HG03521 (cell line): ENCODE results near the gene PELI3.
"Not testable (repeated sequence)": the region's sequence is repeated elsewhere in the genome, so short reads cannot be mapped to it uniquely, and the experiment has no call there.

Source experiments
- ATAC-seq: cut with Tn5 transposase; IDR thresholded peaks from one replicate; pipeline ENCODE4 v1.9.1; 2021; ENCODE audit warnings: mild to moderate bottlenecking, moderate library complexity; ENCODE audit not compliant: unreplicated experiment

The PELI3 gene, protein sequence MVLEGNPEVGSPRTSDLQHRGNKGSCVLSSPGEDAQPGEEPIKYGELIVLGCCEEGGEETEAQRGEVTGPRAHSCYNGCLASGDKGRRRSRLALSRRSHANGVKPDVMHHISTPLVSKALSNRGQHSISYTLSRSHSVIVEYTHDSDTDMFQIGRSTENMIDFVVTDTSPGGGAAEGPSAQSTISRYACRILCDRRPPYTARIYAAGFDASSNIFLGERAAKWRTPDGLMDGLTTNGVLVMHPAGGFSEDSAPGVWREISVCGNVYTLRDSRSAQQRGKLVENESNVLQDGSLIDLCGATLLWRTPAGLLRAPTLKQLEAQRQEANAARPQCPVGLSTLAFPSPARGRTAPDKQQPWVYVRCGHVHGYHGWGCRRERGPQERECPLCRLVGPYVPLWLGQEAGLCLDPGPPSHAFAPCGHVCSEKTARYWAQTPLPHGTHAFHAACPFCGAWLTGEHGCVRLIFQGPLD

DNA sequence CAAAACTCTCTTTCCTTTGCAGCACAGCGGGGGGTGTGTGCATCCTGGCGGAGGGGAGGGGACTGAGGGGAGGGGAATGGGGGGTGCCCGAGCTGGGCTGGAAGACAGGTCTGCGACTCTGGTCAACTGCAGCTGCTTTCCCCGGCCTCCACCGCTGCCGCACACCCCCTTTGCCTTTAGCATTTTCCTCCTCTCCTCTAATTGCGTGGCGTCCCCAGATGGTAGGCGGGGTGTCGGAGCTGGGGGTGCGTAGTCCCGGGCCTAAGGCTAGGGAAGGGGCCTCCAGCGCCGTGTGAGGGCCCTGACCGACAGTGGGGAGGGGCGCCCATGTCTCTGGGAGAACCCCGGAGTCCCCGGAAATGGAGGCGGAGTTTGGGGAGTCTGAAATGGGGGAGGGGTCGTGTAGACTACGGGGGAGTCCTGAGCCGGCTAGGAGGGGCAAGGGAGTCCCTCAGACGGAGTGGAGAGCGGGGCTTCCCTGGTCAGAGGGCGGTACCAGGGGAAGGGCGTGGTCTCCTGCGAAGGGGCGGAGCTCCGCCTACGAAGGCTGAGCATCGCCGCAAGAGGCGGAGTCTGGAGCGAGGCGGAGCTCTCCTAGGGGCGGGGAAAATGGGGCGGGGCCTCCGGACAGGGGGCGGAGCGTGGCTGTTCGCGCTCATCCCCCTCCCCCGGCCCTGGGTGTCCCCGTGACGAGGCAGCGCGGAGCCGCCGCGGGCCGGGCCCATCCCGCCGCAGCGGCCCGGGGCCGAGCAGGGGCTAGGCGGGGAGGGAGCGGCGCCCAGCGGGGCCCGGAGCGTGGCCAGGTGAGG is at the start of gene PELI3:
Gene PELI3, plus strand, starts transcription at position 681 of the 809 bp plus-strand sequence. CDS start 1,224 bp downstream, outside the sequence.
- peak; percentile 84 for ATAC-seq

DNA sequence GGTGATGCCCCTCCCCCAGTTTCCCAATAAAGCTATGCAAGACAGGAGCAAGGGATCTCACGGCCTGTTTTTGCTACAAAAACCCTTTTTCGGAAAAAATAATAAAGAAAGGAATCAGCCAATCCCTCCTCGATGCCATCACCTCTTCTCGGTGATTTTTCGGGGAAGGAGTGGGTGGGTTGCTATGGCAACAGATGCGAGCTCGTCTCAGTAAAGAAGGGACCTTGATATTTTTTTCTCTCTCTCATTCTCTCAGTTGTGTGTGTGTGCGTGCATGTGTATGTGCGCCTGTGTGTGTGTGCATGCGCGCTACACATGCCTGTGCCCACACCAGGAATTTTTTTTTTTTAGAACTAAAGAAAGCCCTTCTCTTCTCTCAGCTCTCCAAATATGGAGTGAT is 49.7 kb upstream of the PELI3 start:
- ATAC-seq = no peak

DNA sequence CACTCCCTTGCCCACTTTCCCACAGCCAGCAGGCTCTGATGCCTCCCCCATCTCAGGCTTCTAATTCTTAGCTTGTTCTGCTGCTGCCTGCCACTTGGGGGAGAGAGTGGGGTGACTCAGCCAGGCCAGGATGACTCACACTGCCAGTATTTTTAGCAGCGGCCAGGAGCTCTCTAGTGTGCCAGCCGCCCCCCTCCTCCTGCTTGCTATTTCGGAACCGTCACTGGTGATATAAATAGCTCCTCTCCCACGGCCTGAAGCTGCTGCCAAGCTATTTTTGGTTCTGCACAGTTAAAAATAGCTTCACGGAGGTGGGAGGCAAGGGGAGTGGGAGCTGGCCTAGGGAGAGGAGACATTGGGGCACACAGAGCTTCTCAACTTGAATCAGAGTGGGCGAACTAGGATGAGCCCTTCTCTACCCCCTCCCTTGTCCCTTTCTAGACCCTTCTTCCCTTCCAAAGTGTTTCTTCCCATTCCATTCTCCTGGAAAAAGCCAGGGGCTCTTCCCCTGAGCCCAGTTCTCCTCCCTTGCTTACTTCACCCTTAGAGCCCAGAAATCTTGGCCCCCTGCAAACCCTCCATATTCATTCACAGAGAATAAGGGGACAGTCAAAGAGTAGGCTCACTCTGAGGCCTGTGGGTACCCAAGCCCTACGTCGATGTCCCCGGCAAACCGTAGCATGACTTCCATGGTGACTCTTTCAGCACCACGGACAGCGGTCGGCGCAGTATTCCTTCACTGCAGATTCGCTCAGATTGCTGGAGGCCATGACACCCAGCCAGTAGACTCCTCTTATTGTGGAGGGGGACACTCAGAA is 48.3 kb upstream of the PELI3 start:
- no peak for ATAC-seq

DNA sequence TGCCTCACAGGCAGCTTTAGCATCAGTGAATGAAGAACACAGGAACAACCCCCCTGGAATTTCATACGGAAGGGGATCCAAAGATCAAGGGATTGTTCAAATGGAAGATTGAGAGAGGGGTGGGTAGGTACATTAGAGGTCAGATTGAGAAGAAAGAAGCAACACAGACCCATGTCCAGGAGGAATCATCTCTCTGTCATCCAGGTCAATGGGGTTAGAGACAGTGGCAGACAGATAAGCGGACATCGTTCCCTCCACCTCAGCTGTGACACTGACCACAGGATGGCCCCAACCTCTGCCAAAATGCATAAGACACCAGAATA is 47.8 kb upstream of the PELI3 start:
- no peak for ATAC-seq

DNA sequence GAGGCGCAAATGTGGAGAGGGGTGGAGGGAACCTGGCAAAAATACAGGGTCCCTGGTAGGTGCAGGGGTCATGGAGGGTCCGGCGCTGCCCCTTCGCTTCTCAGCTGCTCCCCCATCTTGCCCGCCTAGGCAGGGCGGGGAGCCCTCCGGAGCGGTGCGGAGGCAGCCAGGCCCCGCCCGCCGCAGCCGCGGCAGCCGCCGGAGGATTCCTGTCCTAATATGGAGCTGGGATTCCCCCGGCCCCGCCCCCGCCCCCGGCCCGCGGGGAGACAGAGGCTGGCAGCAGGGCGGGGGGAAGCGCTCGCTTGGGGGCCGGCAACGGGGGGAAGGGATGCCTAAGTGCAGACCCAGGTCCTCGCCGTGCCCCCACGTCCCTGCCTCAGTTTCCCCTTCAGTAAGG is 46.9 kb upstream of the PELI3 start:
- ATAC-seq = no peak

DNA sequence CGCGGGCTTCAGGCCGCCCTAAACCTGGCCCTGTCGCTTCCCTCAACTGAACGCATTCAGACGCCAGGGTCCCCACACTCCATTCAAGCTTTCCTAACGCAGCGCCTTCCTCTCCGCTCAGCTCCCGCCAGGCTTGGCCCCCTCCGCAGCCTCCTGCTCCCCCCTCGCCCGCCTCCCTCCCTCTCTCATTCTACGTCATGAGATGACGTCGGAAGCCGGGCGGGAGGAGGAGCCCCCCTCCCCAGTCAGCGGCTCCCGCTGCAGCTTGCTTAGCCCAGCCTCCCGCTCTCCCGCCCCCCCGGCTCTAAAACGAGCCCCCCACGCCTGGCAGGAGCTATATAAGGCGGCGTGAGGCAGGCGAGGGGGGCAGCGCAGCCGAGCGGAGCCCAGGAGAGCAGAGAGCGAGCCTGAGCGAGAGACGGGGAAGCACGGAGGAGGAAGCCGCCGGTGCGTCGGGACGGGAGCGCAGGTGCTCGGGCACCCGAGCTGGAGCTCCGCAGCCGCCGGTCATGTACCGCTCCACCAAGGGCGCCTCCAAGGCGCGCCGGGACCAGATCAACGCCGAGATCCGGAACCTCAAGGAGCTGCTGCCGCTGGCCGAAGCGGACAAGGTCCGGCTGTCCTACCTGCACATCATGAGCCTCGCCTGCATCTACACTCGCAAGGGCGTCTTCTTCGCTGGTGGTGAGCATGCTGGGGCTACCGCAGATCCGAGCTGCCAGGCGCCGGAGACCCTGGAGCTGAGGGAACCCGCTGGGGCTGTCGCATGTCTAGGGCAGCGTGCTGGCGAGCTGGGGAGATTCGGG is 45.8 kb upstream of the PELI3 start, which contains the start of gene NPAS4:
Gene NPAS4, plus strand, starts transcription at position 365 of the 806 bp plus-strand sequence. Its CDS starts 145 bp downstream, at position 510.
- ATAC-seq = no peak

DNA sequence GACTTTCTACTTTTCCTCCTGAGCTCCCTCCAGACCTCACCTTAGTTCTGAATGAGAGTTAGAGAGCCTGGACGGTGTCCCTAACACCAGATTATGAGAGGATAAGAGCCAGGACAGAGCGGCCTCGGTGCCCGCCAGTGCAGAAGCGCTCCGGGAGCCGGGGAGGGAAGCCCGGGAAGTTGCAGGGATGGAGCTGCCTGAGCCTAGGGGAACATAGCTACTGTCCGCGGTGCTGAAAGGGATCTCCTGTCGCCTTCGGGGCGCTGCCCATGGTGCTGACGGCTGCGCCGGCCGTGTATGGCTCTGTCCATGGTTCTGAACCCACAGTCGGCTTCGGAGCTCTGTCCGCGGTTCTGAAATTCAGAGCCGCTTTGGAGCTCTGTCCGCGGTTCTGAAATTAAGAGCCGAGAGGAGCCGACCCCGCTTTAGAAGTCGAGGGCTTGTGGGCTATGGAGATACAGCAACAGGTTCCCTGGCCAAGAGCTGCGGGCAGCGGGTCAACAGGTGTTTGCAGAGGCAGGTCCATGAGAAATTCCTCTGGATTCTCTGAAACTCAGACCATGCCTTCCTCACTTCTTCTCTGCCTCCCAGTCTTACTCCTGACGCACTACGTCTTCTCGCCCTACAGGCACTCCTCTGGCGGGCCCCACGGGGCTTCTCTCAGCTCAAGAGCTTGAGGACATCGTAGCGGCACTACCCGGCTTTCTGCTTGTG is 45.1 kb upstream of the PELI3 start:
- peak; percentile 42 for ATAC-seq

DNA sequence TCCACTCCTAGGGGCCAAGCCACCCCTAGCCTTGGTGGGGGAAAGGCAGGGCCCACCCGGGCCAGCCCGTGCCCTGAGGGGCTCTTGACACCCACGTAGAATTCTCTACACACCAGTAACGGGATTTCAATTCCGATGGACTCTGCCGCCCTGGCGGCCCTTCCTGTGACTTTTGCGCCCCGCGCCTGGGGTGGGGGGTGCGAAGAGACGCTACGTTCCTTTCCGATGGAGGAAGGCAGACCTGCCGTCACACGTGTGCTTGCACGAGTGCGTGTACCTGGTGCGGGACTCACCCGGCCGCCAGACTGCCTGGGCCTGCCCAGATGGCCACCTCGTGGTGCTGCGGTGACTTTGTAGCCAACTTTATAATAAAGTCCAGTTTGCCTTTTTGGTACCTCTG is 40.4 kb upstream of the PELI3 start:
- ATAC-seq = no peak

DNA sequence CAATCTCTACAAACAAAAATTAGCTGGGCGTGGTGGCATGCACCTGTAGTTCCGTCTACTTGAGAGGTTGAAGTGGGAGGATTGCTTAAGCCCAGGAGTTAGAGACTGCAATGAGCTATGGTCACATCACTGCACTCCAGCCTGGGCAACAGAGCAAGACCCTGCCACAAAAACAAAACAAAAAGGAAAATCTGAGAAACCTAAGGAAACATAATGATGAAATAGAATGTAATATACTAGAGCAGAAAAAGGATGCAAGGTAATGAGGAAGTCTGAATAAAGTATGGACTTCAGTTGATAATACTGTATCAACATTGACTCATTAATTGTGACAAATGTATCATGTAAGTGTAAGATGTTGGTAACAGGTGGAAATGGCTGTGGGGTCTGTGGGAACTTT is 37.8 kb upstream of the PELI3 start:
- ATAC-seq = no peak

DNA sequence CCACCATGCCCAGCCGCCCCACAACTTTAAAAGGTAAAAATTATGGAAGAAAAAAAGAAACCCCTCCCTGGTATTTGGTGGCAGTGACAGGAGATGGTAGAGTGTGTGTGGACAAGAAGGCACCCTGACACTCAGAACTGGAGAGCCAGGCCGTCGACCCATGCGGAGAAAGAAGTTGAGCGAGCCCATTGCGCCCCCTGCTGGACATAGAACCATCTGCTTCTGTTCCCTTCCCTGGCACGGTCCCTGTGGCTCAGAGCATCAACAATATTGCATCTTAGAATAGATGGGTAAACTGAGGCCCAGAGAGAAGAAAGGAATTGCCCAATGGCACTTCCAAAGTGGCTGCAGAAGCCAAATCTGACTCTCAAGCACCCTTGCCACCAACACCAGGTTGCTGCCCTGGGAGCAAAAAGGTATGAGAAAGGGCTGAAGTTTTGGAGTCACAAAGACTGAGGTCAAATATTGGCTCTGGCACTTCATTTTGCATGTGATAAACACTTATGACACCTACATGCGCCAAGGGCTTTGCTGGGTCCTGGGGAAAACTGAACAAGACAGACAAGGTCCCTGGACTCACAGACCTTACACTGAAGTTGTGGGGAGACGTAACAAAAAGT is 36.6 kb upstream of the PELI3 start:
- ATAC-seq = no peak

DNA sequence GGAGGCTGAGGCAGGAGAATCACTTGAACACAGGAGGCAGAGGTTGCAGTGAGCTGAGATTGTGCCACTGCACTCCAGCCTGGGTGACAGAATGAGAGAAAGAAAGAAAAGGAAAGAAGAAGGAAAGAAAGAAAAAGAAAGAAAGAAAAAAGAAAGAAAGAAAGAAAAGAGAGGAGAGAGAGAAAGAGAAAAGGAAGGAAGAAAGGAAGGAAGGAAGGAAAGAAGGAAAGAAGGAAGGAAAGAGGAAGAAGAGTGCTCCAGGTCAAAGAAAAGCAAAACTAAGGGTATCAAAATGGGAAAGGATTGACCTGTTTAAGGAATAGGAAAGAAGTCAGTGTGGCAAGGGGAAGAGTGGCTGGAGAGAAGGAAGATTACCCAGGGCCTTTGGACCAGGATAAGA is 35.4 kb upstream of the PELI3 start:
- ATAC-seq = not testable (repeated sequence)

DNA sequence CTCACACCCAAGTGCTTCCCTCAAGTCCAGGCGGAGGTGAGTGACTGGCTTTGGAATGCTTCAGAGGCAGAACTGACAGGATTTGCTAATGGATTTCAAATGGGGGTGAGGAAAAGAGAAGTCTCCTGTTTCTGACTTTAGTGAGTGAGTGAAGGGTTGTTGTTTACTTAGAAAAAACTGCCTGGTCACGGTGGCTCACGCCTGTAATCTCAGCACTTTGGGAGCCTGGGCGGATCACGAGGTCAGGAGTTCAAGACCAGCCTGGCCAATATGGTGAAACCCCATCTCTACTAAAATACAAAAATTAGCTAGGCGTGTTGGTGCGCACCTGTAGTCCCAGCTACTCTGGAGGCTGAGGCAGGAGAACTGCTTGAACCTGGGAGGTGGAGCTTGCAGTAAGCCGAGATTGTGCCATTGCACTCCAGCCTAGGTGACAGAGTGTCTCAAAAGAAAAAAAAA is 34.8 kb upstream of the PELI3 start:
- ATAC-seq = not testable (repeated sequence)

DNA sequence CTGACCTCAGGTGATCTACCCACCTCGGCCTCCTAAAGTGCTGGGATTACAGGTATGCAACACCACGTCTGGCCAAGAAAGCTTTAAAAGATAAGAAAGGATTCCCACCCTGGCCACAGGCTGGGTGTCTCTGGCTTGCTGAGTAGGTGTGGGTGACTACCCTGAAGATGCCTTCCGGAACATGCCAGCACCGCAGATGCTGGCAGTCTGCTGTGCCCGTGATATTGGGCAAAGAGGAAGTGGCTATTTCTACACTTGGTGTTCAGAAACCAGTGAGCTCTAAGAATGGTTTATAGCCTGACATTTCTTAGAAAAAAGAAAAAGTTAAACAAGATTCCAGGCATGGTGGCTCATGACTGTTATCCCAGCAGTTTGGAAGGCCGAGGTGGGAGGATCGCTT is 34.1 kb upstream of the PELI3 start:
- ATAC-seq = no peak

DNA sequence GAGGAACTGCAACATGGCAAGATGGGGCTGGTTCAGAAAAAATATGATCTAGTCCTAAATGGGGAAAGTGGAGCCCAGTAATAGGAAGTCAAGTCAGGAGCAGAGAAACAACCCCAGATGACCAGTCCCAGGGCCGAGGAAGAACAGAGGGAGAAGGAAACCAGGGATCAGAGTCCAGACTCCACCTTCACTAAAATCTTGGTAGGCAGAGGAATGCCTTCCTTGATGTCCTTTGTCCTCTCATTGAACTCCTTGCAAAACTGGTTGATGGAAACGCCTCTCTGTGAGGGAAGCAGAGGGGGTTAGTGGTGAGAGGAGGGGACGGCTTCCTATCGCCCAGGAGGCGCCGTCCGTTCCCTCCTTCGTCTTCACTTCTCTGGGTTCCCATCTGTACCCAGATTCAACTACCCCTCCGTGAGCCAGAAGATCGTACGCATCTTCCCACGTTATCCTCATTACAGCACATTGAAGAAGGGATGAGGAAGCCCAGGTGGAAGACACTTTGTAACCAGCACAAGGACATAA is 28.7 kb upstream of the PELI3 start:
- ATAC-seq = no peak

DNA sequence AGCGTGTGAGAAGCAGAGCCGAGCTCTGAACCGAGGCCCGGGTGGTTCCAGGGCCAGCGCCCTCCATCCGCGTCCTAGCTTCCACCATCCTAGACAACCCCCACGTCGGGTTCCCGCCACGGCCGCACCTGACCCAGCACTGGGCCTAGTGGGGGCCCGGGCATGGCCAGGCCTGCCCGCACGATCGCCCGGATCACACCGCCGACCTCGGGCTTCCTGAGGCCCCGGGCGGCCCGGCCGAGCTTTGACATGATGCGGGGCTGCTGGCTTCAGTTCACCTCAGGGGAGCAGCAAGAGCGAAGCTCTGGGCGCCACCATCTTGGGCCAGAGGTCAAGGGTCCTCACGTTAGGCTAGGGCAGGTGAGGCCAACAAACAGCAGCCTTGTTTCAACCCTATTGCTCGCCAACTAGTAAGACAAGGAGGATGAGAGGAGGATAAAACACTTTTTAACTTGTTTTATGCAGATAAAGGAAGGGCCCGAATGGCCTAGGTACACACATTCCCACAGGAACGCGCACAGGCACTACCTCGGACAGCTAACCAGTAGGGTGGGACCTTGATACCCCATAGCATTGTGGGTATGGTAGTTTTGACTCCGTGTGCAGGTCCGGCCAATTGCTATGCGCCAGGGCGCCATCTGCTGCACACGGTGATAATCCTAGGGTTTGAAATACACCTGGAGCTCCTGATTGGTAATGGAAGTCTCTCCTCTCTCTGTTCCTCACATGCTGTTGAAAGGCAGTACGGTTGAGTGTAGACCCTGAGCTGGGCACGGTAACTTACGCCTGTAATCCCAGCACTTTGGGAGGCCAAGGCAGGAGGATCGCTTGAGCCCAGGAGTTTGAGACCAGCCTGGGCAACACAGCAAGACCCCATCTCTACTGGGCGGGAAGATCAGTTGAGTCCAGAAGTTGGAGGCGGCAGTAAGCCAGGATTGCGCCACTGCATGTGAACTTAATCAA is 27.9 kb upstream of the PELI3 start, which contains the start of gene MRPL11:
Gene MRPL11, minus strand, starts transcription at position 345 of the 963 bp plus-strand sequence. Its CDS starts 94 bp downstream, at position 251.
- ATAC-seq = peak; percentile 94

DNA sequence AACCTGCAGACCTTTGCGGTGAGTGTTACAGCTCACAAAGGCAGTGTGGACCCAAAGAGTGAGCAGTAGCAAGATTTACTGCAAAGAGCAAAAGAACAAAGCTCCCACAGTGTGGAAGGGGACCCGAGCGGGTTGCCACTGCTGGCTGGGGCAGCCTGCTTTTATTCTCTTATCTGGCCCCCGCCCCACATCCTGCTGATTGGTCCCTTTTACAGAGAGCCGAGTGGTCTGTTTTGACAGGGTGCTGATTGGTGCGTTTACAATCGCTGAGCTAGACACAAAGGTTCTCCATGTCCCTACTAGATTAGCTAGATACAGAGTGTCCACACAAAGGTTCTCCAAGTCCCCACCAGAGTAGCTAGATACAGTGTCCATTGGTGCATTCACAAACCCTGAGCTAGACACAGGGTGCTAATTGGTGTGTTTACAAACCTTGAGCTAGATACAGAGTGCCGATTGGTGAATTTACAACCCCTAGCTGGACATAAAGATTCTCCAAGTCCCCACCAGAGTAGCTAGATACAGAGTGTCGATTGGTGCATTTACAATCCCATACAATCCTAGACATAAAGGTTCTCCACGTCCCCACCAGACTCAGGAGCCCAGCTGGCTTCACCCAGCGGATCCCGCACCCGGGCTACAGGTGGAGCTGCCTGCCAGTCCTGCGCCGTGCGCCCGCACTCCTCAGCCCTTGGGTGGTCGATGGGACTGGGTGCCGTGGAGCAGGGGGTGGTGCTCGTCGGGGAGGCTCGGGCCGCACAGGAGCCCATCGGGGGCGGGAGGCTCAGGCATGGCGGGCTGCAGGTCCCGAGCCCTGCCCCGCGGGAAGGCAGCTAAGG is 26.4 kb upstream of the PELI3 start:
- ATAC-seq = not testable (repeated sequence)

DNA sequence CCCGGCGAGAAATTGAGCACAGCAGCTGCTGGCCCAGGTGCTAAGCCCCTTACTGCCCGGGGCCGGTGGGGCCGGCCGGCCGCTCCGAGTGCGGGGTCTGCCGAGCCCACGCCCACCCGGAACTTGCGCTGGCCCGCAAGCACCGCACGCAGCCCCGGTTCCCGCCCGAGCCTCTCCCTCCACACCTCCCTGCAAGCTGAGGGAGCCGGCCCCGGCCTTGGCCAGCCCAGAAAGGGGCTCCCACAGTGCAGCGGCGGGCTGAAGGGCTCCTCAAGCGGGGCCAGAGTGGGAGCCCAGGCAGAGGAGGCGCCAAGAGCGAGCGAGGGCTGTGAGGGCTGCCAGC is 25.8 kb upstream of the PELI3 start:
- not testable (repeated sequence) for ATAC-seq
